ENCODE measurements around the gene ABL1. TPM values are rescaled to one million over a fixed set of nuclear protein-coding genes. Genes with fewer than 3 reads are reported as not detected.

Gene ABL1
- polyA plus RNA-seq, 3 donors: 73.5 to 86.1 (median 79.0) TPM

DNA sequence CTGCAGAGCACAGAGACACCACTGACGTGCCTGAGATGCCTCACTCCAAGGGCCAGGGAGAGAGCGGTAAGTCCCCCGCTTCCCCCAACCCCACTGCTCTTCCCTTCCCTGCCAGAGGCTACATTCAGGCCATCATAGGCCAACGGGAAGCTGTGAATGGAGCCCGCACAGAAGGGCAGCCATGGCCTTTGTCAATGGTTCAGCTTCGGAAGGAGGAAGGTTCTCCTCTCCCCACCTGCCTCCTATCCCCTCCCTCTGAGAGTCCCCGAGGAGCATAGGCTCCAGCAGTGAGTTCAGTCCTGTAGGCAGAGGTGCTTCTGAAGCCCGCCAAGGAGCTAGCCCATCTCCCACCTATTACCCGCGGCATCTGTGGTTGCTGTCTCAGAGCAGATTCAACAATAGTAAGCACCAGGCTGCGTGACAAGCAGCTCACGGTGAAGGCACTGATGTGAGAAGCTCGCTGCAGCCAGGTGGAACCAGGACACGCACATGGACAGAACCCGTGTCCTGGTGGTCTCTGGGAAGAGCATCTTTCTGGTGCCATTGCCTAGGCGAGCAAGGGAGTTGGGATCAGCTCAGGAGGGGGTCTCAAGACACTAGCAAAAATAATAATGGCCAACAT lies 45.7 kb downstream of the ABL1 start:
- no peak for DNase-seq (ENCODE audit: extremely low read depth in 1 of 11, low read depth in 9 of 11, low spot score in 4 of 11)

- no peak for DNase-seq (ENCODE audit: extremely low read depth in 1 of 11, low read depth in 9 of 11, low spot score in 4 of 11)
These were observed 46.5 kb downstream of the ABL1 start for GRCh38 chr9:130881516-130881915.

- no peak for DNase-seq (ENCODE audit: extremely low read depth in 1 of 11, low read depth in 9 of 11, low spot score in 4 of 11)
These were observed 47.7 kb downstream of the ABL1 start for GRCh38 chr9:130882696-130883225.

GRCh38 chr9:130883479-130883878 lies 48.4 kb downstream of the ABL1 start:
- no peak for DNase-seq (ENCODE audit: extremely low read depth in 1 of 11, low read depth in 9 of 11, low spot score in 4 of 11)

GRCh38 chr9:130884111-130884531 lies 49.1 kb downstream of the ABL1 start:
- no peak for DNase-seq (ENCODE audit: extremely low read depth in 1 of 11, low read depth in 9 of 11, low spot score in 4 of 11)

- DNase-seq (ENCODE audit: extremely low read depth in 1 of 11, low read depth in 9 of 11, low spot score in 4 of 11): no peak
These were observed 49.8 kb downstream of the ABL1 start for GRCh38 chr9:130884542-130885483.

- no peak for DNase-seq (ENCODE audit: extremely low read depth in 1 of 11, low read depth in 9 of 11, low spot score in 4 of 11)
These were observed 50.7 kb downstream of the ABL1 start for GRCh38 chr9:130885484-130886375.

DNA sequence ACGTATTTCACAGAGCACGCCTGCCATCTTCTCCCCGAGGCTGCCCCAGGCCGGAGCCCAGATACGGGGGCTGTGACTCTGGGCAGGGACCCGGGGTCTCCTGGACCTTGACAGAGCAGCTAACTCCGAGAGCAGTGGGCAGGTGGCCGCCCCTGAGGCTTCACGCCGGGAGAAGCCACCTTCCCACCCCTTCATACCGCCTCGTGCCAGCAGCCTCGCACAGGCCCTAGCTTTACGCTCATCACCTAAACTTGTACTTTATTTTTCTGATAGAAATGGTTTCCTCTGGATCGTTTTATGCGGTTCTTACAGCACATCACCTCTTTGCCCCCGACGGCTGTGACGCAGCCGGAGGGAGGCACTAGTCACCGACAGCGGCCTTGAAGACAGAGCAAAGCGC lies 51.9 kb downstream of the ABL1 start:
- DNase-seq (ENCODE audit: extremely low read depth in 1 of 11, low read depth in 9 of 11, low spot score in 4 of 11): no peak

GRCh38 chr9:130887494-130888144 lies 52.6 kb downstream of the ABL1 start:
- DNase-seq (ENCODE audit: extremely low read depth in 1 of 11, low read depth in 9 of 11, low spot score in 4 of 11): no peak

DNA sequence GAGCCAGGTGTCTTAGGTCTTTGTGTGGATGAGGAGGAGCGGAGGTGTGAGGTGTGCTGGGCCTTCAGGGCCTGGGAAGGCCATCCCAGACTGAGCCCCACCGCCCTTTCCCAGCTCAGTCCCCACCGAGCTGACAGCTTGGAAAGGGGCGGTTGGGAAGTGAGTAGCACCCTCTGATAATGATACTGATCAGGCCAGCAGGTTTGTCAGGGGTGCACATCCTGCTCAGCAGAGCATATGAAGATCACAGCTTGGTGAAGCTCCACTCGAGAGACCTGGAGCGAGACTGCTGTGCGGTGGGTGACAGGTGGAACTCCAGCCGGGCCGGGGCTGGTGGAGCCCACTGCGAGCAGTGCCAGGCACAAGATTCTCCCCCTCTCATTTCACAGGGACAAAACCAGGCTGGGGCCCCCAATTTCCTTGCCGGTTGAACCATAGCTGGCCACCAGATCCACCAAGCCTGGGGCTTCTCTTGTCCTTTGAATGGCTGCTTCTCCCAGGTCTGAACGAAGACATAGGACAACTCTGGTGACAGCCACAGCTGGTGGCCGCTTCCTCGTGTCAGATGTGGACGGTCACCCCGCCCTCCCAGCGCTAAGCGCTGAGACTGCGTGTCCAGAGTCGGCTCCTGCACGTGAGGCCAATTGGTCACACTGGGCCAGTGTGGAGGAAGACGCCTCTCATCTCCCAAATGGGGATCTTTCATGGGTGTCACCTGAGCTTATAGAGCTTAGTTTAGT lies 53.3 kb downstream of the ABL1 start:
- no peak for DNase-seq (ENCODE audit: extremely low read depth in 1 of 11, low read depth in 9 of 11, low spot score in 4 of 11)

DNA sequence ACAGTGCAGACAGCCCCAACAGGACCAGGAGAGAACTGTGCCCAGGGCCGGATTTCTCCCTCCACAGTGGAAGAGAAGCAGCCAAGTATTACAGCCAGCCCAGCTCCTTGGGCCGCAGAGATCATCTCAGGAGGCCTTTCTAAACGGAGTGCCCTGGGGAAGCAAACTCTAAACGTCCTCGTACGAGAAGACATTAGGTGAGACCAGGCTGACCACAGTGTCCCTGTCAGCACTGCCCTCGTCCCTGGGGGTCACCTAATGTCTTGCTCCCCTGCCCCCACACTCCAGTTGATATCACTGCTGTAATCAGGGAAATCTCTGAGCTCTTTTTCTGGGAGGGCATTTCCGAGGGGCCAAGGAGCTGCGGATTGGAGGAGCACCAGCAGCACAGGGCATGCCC lies 55.1 kb downstream of the ABL1 start:
- no peak for DNase-seq (ENCODE audit: extremely low read depth in 1 of 11, low read depth in 9 of 11, low spot score in 4 of 11)

DNA sequence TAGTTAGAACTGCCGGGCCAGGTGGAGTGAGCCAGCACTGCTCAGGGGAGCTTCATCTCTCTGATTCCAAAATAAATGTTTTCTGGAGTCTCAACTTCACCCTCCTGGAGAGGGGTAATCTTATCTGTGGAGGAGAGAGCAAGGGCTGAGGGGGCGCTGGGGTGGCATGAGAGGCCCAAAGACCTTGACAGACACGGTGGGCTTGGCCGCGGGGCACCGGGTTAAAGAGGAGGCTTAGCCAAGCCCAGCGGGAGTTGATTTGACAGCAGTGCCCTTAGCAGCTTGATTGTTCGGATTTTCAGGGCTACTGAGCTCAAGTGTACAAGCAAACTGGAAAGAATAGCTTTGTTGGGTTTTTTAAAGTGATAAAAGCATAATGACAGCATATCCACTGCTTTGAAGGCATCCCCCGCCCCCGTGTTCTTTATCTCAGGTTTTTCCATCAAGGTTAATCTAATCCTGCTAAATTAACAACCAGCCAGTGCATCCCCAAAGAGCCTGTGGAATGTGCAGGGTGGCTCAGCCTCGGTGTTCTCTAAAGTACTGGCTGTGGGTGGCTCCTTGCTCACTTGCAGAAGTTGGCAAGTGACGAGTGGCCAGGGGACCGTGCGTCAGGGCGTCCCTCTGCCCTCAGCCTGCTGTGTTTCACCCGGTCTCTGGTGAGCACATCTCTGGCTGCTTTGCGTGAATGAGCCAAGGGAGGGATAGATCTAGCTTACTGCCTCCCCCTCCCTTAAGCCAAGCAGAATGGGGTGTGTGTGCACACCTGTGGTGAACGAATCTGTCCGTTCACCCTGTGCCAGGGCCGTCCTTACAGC lies 56.0 kb downstream of the ABL1 start:
- DNase-seq (ENCODE audit: extremely low read depth in 1 of 11, low read depth in 9 of 11, low spot score in 4 of 11): no peak

DNA sequence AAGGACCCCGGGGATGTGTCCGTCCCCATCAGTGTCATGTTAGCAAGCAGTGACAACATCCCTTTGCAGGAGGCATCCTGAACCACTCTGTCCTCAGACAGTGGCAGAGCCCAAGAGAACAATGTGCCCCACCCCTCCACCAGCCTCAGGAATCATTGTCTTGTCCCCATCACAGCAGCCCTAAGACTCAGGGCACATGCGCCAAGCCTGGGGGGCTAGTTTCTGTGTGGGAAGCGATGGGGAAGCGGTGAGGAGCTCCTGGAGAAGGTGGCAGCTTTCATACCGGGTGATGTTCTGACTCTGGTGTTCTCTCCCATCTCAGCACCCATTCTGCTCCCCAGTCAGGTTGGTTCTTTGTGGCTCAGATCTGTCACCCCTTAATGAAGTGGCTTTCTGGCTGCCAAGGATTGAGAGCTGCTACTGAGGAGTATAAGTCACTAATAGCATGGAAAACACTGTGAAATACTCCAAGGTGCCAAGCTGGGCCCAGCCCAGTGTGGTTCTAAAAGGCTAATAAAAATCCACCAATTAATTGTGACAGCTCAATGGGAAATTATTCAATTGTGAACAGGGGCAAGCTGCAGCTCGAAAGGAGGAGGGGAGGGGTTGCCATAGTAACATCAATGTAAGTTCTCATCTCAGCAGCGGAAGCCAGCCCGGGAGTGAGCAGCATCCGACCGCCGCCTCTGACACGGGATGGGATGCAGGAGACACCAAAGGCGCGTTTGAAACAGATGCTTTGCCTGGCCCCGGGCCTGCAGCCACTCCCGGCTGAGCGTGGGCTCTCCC lies 56.8 kb downstream of the ABL1 start:
- no peak for DNase-seq (ENCODE audit: extremely low read depth in 1 of 11, low read depth in 9 of 11, low spot score in 4 of 11)

GRCh38 chr9:130892477-130893304 lies 57.6 kb downstream of the ABL1 start:
- DNase-seq (ENCODE audit: extremely low read depth in 1 of 11, low read depth in 9 of 11, low spot score in 4 of 11): no peak

GRCh38 chr9:130893341-130894101 lies 58.5 kb downstream of the ABL1 start:
- peak in 3 of 11 donors; percentile 33 to 41 (median 41) for DNase-seq (ENCODE audit: extremely low read depth in 1 of 11, low read depth in 9 of 11, low spot score in 4 of 11)
